ENCODE measurements around the gene PEAK3. TPM values are rescaled to one million over a fixed set of nuclear protein-coding genes. Genes with fewer than 3 reads are reported as not detected.

The PEAK3 gene
- total and polyA plus RNA-seq, 9 of the 15 experiments (the other 6 are each of a cell fraction or from before 2014, with no cell fraction given) = 0.07 to 0.40 TPM; not detected in 7

DNA sequence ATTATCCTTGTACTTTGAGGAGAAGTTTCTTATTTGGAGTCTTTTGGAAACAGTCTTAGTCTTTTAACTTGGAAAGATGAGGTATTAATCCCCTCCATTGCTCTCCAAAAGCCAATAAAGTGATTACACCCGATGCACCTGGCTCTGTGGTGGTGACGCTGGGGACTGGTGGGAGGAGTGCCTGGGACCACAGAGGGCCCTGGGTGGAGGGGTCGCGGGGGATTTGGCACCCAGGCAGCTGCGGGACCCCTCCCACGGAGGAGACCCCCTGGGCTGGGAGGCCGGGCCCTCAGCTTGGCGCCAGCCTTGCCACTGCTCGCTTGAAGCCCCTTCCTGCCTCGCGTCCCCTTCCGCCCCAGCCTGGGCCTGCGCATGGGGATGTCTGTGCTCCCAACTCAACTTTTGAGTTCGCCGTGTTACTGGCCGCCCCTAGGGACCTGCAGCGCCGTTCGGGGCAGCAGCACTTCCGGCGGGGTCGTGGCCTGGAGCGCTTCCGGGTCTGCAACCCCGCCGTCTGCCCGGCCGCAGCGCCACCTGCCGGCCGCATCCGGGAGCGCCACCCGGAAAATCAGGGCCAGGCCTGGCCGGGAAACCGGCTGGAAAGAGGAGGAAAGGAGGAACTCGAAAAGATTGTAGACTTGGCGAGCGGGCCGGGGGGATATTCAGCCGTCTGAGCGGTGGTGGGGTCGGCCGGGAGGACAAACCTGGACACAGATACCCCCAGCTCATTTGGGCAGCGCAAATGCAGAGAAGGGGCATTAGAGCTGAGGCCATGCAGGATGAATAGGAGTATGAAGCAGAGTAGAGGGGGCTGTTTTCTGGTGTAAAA, 8.4 kb downstream of the PEAK3 start (continued):
- no peak for TF ChIP-seq MCM3 (IDR thresholded peaks at IDR 0.05)
- TF ChIP-seq, protein P1, sequence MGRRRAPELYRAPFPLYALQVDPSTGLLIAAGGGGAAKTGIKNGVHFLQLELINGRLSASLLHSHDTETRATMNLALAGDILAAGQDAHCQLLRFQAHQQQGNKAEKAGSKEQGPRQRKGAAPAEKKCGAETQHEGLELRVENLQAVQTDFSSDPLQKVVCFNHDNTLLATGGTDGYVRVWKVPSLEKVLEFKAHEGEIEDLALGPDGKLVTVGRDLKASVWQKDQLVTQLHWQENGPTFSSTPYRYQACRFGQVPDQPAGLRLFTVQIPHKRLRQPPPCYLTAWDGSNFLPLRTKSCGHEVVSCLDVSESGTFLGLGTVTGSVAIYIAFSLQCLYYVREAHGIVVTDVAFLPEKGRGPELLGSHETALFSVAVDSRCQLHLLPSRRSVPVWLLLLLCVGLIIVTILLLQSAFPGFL (CRISPR knock-in tag; IDR thresholded peaks at IDR 0.05) = no peak
- TF ChIP-seq ZNF347 (CRISPR knock-in tag; IDR thresholded peaks at IDR 0.05; ENCODE audit: low read depth) = no peak
- TF ChIP-seq, protein P2, sequence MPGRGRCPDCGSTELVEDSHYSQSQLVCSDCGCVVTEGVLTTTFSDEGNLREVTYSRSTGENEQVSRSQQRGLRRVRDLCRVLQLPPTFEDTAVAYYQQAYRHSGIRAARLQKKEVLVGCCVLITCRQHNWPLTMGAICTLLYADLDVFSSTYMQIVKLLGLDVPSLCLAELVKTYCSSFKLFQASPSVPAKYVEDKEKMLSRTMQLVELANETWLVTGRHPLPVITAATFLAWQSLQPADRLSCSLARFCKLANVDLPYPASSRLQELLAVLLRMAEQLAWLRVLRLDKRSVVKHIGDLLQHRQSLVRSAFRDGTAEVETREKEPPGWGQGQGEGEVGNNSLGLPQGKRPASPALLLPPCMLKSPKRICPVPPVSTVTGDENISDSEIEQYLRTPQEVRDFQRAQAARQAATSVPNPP (IDR thresholded peaks at IDR 0.05; ENCODE audit: borderline replicate concordance, insufficient read depth, insufficient read length) = no peak
- TF ChIP-seq ZNF431 (CRISPR knock-in tag; IDR thresholded peaks at IDR 0.05) = no peak
- TF ChIP-seq ZNF507 (tag; conservative IDR thresholded peaks at IDR 0.05) = no peak
- peak in 1 of 2 experiments; percentile 96; a peak in 2 of 4 replicates for TF ChIP-seq NONO (IDR thresholded peaks at IDR 0.05; ENCODE audit: low read depth in 2 of 2, low read length in 1 of 2)
- no peak for TF ChIP-seq HMG20A (CRISPR knock-in tag; conservative IDR thresholded peaks at IDR 0.05)
- TF ChIP-seq, protein P3, sequence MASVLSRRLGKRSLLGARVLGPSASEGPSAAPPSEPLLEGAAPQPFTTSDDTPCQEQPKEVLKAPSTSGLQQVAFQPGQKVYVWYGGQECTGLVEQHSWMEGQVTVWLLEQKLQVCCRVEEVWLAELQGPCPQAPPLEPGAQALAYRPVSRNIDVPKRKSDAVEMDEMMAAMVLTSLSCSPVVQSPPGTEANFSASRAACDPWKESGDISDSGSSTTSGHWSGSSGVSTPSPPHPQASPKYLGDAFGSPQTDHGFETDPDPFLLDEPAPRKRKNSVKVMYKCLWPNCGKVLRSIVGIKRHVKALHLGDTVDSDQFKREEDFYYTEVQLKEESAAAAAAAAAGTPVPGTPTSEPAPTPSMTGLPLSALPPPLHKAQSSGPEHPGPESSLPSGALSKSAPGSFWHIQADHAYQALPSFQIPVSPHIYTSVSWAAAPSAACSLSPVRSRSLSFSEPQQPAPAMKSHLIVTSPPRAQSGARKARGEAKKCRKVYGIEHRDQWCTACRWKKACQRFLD (CRISPR knock-in tag; IDR thresholded peaks at IDR 0.05) = no peak
- no peak for TF ChIP-seq SRSF7 (optimal IDR thresholded peaks at IDR 0.05; ENCODE audit: low read depth, low read length)
- TF ChIP-seq, protein P4, sequence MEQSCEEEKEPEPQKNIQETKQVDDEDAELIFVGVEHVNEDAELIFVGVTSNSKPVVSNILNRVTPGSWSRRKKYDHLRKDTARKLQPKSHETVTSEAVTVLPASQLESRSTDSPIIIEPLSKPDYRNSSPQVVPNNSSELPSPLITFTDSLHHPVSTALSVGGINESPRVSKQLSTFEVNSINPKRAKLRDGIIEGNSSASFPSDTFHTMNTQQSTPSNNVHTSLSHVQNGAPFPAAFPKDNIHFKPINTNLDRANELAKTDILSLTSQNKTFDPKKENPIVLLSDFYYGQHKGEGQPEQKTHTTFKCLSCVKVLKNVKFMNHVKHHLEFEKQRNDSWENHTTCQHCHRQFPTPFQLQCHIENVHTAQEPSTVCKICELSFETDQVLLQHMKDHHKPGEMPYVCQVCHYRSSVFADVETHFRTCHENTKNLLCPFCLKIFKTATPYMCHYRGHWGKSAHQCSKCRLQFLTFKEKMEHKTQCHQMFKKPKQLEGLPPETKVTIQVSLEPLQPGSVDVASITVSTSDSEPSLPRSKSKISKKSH (CRISPR knock-in tag; IDR thresholded peaks at IDR 0.05) = 0 out of 2 replicates have a peak, but pooled peaks have one; percentile 7
- TF ChIP-seq, protein P5, sequence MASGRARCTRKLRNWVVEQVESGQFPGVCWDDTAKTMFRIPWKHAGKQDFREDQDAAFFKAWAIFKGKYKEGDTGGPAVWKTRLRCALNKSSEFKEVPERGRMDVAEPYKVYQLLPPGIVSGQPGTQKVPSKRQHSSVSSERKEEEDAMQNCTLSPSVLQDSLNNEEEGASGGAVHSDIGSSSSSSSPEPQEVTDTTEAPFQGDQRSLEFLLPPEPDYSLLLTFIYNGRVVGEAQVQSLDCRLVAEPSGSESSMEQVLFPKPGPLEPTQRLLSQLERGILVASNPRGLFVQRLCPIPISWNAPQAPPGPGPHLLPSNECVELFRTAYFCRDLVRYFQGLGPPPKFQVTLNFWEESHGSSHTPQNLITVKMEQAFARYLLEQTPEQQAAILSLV (tag; IDR thresholded peaks at IDR 0.05) = no peak
- TF ChIP-seq, protein P6, sequence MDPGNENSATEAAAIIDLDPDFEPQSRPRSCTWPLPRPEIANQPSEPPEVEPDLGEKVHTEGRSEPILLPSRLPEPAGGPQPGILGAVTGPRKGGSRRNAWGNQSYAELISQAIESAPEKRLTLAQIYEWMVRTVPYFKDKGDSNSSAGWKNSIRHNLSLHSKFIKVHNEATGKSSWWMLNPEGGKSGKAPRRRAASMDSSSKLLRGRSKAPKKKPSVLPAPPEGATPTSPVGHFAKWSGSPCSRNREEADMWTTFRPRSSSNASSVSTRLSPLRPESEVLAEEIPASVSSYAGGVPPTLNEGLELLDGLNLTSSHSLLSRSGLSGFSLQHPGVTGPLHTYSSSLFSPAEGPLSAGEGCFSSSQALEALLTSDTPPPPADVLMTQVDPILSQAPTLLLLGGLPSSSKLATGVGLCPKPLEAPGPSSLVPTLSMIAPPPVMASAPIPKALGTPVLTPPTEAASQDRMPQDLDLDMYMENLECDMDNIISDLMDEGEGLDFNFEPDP (CRISPR knock-in tag; IDR thresholded peaks at IDR 0.05) = no peak; the same call in 1 of the 2 replicates
- TF ChIP-seq BCL6 (CRISPR knock-in tag; IDR thresholded peaks at IDR 0.05) = no peak
- TF ChIP-seq, protein P7, sequence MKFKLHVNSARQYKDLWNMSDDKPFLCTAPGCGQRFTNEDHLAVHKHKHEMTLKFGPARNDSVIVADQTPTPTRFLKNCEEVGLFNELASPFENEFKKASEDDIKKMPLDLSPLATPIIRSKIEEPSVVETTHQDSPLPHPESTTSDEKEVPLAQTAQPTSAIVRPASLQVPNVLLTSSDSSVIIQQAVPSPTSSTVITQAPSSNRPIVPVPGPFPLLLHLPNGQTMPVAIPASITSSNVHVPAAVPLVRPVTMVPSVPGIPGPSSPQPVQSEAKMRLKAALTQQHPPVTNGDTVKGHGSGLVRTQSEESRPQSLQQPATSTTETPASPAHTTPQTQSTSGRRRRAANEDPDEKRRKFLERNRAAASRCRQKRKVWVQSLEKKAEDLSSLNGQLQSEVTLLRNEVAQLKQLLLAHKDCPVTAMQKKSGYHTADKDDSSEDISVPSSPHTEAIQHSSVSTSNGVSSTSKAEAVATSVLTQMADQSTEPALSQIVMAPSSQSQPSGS (CRISPR knock-in tag; IDR thresholded peaks at IDR 0.05) = no peak
- TF ChIP-seq ZNF384 (IDR thresholded peaks at IDR 0.05; ENCODE audit: low read depth, low read length) = no peak
